HEK293T (cell line): ENCODE data around the gene C17orf78.

ENCODE experiments used
- ARNT ChIP-seq: fragments of 450-650 bp; IDR thresholded peaks from 2 replicates; pipeline ENCODE4 v1.6.1; 2017; ENCODE audit warnings: mild to moderate bottlenecking
- ELF4 ChIP-seq: fragments of 450-650 bp; IDR thresholded peaks from 2 replicates; pipeline ENCODE4 v1.6.1; 2017; ENCODE audit warnings: antibody characterized with exemption
- FOXA1 ChIP-seq: fragments of 450-650 bp; IDR thresholded peaks from 2 replicates; pipeline ENCODE4 v1.6.1; 2016; ENCODE audit warnings: mild to moderate bottlenecking
- FOXK2 ChIP-seq: fragments of 450-650 bp; IDR thresholded peaks from 2 replicates; pipeline ENCODE4 v1.6.1; 2016; ENCODE audit warnings: mild to moderate bottlenecking
- FOXM1 ChIP-seq: fragments of 450-650 bp; IDR thresholded peaks from 2 replicates; pipeline ENCODE4 v1.6.1; 2017; ENCODE audit warnings: mild to moderate bottlenecking, borderline replicate concordance
- HDGF ChIP-seq: fragments of 450-650 bp; IDR thresholded peaks from 2 replicates; pipeline ENCODE4 v1.6.1; 2017; ENCODE audit warnings: antibody characterized with exemption, borderline replicate concordance
- SP1 ChIP-seq: fragments of 450-650 bp; IDR thresholded peaks from 2 replicates; pipeline ENCODE4 v1.6.1; 2017
- TARDBP ChIP-seq: fragments of 450-650 bp; IDR thresholded peaks from 2 replicates; pipeline ENCODE4 v1.6.1; 2016
- ZNF384 ChIP-seq: fragments of 450-650 bp; IDR thresholded peaks from 2 replicates; pipeline ENCODE4 v1.6.1; 2016

- no peak for TF ChIP-seq ELF4
- TF ChIP-seq HDGF, result no peak
- TF ChIP-seq FOXA1, result no peak
- TF ChIP-seq FOXK2, result no peak
- no peak for TF ChIP-seq TARDBP
- no peak for TF ChIP-seq ZNF384
- no peak for TF ChIP-seq FOXM1
- TF ChIP-seq ARNT, result no peak
- TF ChIP-seq SP1, result no peak
Observed at GRCh38 chr17:37430051-37430627, 54.4 kb downstream of the C17orf78 start.
